Stimulated activated CD8-positive, alpha-beta memory T cell treated with anti-CD3 and anti-CD28 coated beads, Interleukin-2, amount 100 ng/mL, for 1 hour (primary cell): ENCODE measurements around the gene PPP2R2C.

Experiments
- DNase-seq, 2 donors: peaks; one replicate each; pipeline ENCODE4 v3.0.0-alpha.2; 2020; ENCODE audit warnings: low read depth in 2 of 2

The PPP2R2C gene

GRCh38 chr4:6472387-6473263 lies at the start of gene PPP2R2C:
PPP2R2C (minus strand) TSS chr4:6472614; CDS start chr4:6472229, 385 bp downstream.
- no peak for DNase-seq

DNA sequence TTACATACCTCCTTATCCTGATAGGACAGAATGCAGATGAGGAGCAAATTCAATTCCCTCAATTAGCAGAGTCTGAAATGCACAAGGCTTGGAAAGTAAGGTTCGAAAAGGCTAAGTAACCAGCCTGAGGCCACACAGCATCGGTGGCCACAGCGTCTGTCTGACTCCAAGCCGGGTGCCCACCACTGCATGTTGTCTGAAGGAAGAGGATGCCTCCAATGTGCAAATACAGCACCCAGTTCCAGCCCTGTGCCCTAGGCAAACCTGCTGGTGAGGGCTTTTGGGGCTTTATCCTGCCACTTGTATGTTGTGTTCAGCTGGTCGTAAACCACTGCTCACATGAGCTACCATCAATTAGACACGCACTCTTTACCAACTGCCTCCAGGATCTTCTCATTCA lies 48.6 kb upstream of the PPP2R2C start:
- no peak for DNase-seq

GRCh38 chr4:6520051-6520636 lies 47.7 kb upstream of the PPP2R2C start:
- DNase-seq, result no peak

DNA sequence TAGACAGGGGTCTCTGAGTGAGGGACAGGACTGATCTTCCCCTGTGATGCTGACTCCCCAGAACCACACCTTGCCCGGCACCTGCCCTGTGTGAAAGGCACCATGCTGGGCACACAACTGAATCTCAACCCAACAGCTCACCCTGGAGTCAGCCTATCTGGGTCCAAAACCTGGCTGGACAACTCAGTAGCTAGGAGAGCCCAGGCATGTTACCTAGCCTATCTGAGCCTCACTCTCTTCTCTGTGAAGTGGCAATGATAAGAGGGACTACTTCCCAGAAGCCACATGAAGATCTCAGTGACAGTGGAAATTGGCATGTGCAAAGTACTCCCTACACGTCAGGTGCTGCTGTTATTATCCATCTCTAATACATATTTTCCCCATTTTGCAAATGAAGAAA lies 44.8 kb upstream of the PPP2R2C start:
- no peak for DNase-seq

- no peak for DNase-seq
Measured at GRCh38 chr4:6516762-6517161, 44.3 kb upstream of the PPP2R2C start.

DNA sequence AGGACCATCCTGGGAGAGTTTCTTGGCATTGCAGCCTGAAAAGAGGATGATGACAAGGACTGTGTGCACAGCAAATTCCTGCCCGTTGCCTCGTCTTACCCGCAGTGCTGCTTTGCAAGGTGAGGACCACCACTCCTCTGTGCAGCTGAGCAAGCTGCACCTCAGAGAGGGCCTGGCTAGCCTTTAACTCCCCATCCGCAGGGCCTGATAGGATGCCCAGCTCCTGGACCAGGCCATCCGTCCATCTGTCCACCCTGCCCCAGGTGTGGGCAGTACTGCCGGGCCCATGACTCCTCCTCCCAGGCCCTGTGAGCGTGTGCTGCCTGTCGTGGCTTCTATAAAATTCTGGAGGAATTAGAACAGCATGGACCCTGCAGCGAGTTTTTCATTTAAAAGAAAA lies 43.9 kb upstream of the PPP2R2C start:
- no peak for DNase-seq

DNA sequence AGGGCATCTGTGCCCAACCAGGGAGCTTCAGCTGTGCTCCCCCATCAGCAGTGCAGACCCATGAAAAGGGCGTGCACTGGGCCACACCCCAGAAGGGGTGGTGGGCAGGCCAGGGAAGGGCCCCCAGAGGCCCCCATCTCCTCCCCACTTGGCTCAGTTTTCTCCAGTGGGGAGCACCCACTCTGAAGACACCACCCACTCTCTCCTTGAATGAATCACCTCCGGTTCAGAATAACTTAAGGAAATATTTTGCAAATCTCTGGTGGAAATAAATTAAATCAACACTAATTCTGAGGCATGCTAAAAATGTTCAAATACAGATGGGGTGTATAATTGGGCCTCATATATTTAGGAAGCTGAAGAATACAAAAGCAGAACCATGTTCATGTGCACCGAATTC lies 41.3 kb upstream of the PPP2R2C start:
- no peak for DNase-seq

DNA sequence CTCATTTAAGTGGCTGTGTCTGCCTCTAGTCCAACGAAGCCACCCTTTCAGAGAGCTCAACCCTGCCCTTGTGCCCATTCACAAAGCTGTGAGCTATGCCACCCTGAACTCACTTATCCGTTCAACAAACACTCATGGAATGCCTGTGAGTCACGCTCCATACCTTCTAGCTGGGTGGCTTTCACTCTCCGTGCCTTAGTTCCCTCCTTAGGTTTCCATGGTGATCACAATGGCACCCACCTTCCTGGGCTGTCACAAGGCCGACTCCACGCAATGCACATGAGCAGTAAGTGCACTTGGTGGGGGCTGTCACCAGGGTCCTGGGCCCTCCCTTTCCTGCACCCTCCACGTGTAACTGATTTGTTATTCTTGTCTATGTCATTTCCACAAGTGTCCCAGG lies 37.2 kb upstream of the PPP2R2C start:
- no peak for DNase-seq

DNA sequence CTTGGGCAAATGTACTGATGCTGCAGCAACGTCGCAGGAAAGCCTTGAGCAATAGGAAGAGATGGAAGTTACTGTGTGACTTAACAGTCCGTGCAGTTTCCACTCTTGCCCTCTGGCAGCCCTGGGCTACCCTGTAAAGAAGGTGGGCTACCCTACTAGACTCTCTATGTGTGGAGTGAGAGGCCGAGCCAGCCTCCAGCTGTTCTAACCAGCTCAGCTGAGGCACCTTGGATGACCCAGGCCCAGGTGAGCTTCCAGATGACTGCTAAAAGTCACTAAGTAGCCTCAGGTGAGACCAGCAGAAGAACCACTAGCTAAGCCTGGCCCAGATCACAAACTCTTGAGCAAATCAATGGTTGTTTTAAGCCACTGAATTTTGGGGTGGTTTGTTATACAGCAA lies 34.9 kb upstream of the PPP2R2C start:
- DNase-seq, result no peak

DNA sequence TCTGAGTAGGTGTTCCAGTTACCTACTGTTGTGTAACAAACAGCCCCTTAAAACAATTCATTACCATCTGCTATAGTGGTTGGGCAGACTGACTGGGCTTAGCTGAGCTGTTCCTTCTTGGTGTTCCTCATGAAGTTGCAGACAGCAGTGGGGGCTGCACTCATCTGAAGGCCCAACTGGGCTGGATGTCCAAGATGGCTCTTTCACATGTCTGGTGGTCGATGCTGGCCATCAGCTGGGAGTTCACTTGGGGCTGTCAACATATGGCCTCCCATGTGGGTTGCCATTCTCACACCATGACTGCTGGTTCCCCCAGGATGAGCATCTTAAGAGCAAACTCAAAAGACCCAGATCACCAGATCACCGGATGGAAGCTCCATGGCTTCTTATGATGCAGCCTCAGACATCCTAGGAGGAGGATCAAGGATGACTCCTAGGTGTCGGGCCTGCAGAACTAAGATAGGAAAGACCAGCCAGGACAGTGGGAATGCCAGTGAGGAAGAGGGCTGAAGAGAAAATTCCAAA lies 34.3 kb upstream of the PPP2R2C start:
- DNase-seq, result no peak

DNA sequence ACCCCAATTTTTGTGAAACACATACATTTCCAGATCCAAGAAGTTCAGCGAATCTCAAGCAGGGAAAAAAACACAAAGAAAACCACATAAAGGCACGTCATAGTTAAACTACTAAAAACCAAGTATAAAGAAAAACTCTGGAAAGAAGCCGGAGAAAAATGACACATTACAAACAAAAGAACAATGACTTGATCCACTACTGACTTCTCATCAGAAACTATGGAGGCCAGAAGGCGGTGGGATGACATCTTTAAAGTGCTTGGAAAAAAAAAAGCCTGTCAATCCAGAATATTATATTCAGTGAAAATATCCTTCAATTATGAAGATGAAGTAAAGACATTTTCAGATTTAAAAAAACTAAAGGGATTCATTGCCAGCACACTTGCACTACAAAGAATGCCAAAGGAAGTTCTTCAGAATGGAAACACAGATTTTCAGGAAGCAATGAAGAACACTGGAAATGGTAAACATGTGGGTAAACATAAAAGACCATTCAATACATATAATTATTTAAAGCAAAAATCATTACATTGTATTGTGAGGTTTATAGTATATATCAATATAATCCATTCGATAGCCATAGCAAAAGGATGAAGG lies 32.6 kb upstream of the PPP2R2C start:
- DNase-seq, result no peak

DNA sequence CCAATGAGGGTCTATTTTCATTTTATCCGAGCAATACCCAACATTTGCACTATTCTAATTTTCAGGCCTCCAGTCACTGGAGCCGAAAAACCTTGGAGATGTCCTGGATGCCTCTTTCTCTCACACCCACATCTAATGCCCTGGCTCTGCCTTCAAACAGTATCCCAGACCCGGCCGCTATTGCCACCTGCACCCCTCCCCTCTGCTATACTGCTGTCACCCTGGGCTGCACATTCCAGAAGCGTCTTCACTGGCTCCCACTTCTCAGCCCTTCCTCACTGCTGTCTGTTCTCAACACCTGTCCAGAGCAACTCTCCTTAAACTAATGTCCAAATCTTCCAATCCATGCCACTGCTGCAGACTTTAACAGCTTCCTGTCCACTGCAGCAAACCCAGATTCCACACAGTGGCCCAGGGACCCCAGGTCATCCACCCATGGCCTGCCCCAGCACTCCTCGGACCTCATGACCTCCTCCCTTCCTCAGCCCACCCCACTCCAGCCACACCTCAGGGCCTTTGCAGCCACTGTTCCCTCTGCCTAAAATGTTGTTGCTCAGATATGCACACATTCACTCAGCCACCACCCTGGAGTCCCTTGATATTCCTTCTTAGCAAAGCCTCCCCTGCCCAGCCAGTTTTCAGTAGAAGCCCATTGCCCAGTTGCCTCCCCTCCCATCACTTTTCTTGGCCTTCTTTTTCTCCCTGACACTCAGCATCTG lies 30.5 kb upstream of the PPP2R2C start:
- DNase-seq, result no peak

DNA sequence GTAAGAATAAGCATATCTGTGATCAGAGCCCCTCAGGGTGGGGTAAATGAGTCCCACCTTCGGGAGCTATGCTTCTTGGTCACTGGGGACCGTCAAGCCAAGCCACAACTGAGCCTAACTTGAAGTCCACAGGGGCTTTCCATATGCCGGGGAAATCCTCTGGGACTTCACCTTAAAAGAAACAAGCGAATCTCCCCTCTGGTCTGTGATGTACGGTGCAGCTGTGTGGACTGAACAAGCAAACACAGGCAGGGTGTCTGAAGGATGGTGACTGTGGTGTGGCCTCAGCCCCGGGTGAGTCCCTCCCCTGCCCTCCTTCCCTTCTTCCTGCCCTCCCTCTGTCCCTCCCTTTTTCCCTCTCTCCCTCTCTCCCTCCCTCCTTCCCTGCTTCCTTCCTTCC lies 29.7 kb upstream of the PPP2R2C start:
- no peak for DNase-seq

DNA sequence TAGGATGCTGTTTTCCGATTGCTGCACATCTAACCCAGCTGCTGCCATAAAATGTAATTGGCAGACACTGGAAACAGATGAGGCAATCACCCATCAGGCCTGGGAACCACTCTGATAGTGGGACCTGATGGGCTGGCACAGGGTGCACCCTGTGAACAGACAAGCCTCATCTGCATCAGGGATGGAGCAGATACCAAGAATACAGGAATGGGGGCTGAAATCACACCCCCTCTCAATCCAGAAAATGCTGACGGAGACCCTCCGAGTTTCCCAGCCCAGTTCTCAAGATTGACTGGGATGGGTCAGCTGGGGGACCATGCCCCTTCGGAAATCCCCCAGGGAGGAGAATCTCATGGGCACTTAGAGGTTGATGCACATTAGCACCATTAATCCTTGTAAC lies 28.8 kb upstream of the PPP2R2C start:
- no peak for DNase-seq

DNA sequence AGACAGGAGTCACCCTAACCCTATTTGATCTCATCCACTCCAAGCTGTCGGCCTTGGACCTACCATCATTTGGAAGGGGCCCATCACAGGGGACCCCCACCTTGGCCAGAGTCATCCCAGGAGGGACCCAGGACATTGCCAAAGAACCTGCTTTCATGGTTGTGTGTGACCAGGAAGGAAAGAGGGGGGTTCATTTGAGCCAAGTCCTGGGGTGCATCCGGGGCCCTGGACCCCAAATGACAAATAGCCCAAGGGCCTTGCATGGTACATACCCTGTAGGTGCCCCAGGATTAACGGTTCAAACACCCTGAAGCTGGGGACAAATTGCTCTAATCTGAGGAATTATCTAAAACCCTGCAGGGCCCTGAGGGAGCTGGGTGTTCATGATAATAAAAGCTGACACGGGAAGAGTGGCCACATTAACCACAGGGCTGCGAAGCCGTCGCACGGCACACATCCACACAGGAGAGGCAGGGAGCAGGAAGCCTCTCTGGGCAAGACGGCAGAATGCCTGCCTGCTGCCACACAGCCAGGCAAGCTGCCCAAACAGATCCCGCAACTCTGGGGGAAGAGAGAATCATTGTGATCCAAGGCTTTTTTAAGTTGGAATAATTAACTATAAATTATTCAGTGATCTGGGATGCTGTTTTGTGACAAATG lies 28.2 kb upstream of the PPP2R2C start:
- DNase-seq, result no peak

DNA sequence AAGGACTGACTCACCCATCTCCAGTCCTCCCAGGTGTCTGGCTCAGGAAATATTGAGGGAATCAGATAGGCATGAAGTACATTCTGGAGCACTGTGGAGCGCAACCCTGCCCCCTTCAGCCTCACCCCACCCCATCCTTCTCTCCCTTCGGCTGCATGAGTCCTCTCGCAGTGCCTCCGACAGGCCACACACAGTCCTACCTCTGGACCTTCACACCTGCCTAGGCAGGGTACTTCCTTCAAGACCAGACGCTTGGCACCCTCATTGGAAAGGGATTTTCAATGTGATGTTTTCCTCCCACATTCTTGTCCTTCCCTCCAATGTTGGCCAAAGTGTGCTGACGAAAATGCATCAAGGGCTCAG lies 26.8 kb upstream of the PPP2R2C start:
- no peak for DNase-seq

DNA sequence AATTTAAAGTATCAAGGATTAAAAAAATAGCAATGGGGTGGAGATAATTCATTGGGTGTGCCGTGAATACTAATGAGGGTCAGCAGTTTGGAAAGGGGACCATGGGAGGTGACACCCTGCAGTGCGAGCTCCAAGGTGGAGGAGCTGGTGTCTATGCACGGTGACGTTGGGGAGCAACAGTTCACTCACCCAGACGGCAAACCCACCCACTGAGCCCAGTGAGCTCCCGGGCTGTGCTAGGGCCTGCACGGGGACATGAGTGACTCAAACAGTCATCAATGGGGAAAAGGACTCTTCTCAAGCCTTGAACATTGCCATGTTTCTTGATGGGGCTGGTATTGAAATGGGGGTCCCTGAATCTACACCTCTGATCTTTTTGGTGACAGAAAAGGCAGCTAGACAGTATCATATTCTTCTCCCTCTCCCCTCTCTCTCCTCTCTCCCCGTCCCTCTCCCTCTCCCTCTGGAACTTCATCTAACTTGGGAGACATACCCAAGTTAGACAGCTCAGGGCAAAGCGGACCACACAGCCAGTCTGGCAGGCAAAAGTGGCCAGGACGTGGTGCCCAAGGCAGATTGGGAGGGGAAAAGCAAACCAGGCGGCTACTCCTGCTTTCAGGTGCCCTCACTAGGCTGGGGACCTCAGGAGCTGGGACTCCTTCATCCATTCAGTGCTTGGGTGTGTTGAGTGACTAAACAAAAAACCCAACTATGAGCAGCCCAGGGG lies 26.3 kb upstream of the PPP2R2C start:
- no peak for DNase-seq

GRCh38 chr4:6497796-6498195 lies 25.4 kb upstream of the PPP2R2C start:
- DNase-seq, result no peak

DNA sequence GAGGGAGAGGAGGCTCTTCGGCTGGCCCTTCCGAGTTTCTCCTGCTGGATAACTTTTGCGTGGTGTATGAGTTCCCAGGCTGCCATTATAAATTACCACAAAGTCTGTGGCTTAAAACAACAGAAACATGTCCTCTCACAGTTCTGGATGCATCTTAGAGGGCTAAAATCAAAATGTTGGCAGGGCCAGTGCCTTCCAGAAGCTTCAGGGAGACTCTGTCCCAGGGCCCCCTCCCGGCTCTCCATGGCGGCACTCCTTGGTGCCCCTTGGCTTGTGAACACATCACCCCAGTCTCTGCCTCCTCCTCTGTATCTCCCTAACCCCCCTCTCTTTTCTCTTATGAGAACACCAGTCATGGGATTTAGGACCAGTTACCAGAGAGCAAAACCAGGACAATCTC lies 23.3 kb upstream of the PPP2R2C start:
- DNase-seq, result no peak

DNA sequence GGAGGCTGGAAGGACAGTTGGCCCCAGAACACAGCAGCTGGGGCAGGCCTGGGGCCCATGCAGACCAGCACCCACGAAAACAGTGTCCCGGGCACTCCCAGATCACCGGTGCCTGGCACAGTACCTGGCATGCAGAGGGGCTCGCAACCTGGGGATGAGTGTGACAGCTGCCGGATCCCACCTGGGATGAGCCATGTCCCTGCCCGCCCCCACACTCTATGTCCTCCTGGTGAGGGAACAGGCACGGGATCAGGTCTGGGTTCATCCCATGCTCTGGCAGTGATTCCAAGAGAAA lies 22.8 kb upstream of the PPP2R2C start:
- no peak for DNase-seq
